HFFc6 (cell line): Measurements from ENCODE around the gene KIF24. TPM values are rescaled to one million over a fixed set of nuclear protein-coding genes. Genes with fewer than 3 reads are reported as not detected.
A peak's percentile ranks its signal among the peaks of the same experiment; 100 is the strongest.

Experiments
- DNase-seq: peaks from one replicate; pipeline ENCODE4 v3.0.0-alpha.2; 2018
- H3K27ac Mint-ChIP-seq: 2 replicates; pipeline ENCODE4 v1.8.0; 2020; ENCODE audit warnings: mild to moderate bottlenecking, mixed read lengths
- H3K27me3 Mint-ChIP-seq: 2 replicates; pipeline ENCODE4 v1.8.0; 2021; ENCODE audit warnings: mild to moderate bottlenecking, moderate library complexity, mixed read lengths; ENCODE audit not compliant: insufficient read depth
- H3K36me3 Mint-ChIP-seq: 2 replicates; pipeline ENCODE4 v1.8.0; 2021; ENCODE audit warnings: low read depth, mixed read lengths
- H3K4me1 Mint-ChIP-seq: 2 replicates; pipeline ENCODE4 v1.8.0; 2020; ENCODE audit warnings: low read depth, mixed read lengths
- H3K4me3 Mint-ChIP-seq: 2 replicates; pipeline ENCODE4 v1.8.0; 2020; ENCODE audit warnings: mild to moderate bottlenecking, moderate library complexity, mixed read lengths
- H3K9me3 Mint-ChIP-seq: 2 replicates; pipeline ENCODE4 v1.8.0; 2020; ENCODE audit warnings: mild to moderate bottlenecking, mixed read lengths
- total RNA-seq, 6 experiments: library from RNA; stranded (reverse); fragmentation: NEBNext Ultra II Directional; extraction: Animal tissue kit (Norgen Biotek cat#: 25700); gene quantifications; 2 replicates in 1 of 6; 3 replicates in 5 of 6; pipeline ENCODE4 v1.2.3, GENCODE V29; 2021
- TF ChIP-seq, protein P1 (sequence below): fragments of 200-600 bp; sonication (generic); IDR thresholded peaks from 2 replicates; pipeline ENCODE4 v1.5.0; 2021; ENCODE audit warnings: antibody characterized with exemption, mild to moderate bottlenecking

Gene KIF24
- total RNA-seq, 6 experiments from 2014 or later = 1.4 to 3.2 (median 2.8) TPM

DNA sequence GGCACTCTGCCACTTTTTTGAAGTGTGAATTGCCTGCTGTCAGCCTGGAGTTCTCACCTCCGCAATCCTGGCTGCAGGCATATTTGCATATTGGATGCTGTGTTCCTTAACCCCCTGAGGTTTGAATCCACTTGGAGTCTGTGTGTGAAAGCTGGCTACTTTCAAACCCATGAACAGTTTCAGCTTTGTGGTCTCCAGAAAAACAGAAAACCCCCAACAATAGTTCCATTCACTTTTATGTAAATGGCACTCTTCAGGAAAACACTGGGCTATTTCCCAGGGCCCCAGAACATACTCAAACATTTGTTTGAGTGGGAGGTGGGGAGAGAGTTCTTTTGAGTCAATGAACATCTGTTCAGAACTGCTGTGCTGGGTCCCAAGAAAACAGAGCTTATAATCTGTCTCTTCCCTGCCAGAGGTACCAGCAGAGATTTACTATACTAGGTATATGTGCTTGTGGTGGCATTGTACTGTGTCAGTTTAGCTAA, 5.3 kb upstream of the KIF24 start:
- H3K4me3 Mint-ChIP-seq = no peak overlapping the region

DNA sequence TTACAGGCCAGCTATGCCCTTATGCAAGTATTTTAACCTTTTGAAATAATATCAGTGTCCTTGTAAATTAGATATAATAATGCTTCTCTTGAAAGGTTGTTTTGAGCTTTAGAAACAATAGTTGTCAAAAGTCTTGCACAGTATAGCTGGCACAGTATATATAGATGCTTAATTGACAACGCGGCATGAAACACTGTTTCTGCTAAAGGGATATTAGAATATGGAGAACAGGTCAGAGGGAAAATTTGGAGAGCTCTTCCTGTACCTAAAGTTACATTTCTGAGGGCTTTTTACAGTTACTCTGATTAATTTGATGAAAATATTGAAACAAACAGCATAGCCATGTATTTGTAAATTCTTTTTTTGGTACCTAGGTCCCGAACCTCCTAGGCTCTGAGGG, 4.8 kb upstream of the KIF24 start:
- H3K27ac Mint-ChIP-seq = no peak overlapping the region

More for the DNA sequence above, 5.3 kb upstream of the KIF24 start:
- no peak for DNase-seq
- H3K27ac Mint-ChIP-seq = no peak overlapping the region; the same call in 1 of the 2 replicates
- H3K27me3 Mint-ChIP-seq = peaks cover 4% of the 10 kb centered on the region
- TF ChIP-seq, protein P1, sequence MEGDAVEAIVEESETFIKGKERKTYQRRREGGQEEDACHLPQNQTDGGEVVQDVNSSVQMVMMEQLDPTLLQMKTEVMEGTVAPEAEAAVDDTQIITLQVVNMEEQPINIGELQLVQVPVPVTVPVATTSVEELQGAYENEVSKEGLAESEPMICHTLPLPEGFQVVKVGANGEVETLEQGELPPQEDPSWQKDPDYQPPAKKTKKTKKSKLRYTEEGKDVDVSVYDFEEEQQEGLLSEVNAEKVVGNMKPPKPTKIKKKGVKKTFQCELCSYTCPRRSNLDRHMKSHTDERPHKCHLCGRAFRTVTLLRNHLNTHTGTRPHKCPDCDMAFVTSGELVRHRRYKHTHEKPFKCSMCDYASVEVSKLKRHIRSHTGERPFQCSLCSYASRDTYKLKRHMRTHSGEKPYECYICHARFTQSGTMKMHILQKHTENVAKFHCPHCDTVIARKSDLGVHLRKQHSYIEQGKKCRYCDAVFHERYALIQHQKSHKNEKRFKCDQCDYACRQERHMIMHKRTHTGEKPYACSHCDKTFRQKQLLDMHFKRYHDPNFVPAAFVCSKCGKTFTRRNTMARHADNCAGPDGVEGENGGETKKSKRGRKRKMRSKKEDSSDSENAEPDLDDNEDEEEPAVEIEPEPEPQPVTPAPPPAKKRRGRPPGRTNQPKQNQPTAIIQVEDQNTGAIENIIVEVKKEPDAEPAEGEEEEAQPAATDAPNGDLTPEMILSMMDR = no peak
- peaks cover 27% of the 10 kb centered on the region for H3K4me1 Mint-ChIP-seq
- peaks cover 11% of the 10 kb centered on the region for H3K36me3 Mint-ChIP-seq
- no peaks in the 10 kb centered on the region for H3K9me3 Mint-ChIP-seq

GRCh38 chr9:34332076-34332964, 3.3 kb upstream of the KIF24 start:
- peak; percentile 38 for DNase-seq
- Mint-ChIP-seq H3K27ac (no peak overlapping the region), H3K4me1 (peaks cover 38% of the 10 kb centered on the region), H3K4me3 (no peak overlapping the region), H3K36me3 (peaks cover 5% of the 10 kb centered on the region; the same call in 1 of the 2 replicates), H3K27me3 (peaks cover 4% of the 10 kb centered on the region), H3K9me3 (no peaks in the 10 kb centered on the region)
- TF ChIP-seq, protein P1 = peak; percentile 67; the same call in 1 of the 2 replicates

More for the DNA sequence above, 4.8 kb upstream of the KIF24 start:
- TF ChIP-seq, protein P1 = no peak
- Mint-ChIP-seq H3K27me3 (peaks cover 4% of the 10 kb centered on the region), H3K4me3 (no peak overlapping the region), H3K9me3 (no peaks in the 10 kb centered on the region), H3K4me1 (peaks cover 27% of the 10 kb centered on the region), H3K36me3 (peaks cover 10% of the 10 kb centered on the region)
- no peak for DNase-seq

GRCh38 chr9:34331196-34331595, 2.1 kb upstream of the KIF24 start:
- Mint-ChIP-seq H3K27me3 (peaks cover 4% of the 10 kb centered on the region), H3K9me3 (no peaks in the 10 kb centered on the region), H3K27ac (no peak overlapping the region), H3K4me1 (peaks cover 49% of the 10 kb centered on the region), H3K36me3 (peaks cover 5% of the 10 kb centered on the region; the same call in 1 of the 2 replicates), H3K4me3 (no peak overlapping the region)
- TF ChIP-seq, protein P1 = no peak
- DNase-seq = no peak

DNA sequence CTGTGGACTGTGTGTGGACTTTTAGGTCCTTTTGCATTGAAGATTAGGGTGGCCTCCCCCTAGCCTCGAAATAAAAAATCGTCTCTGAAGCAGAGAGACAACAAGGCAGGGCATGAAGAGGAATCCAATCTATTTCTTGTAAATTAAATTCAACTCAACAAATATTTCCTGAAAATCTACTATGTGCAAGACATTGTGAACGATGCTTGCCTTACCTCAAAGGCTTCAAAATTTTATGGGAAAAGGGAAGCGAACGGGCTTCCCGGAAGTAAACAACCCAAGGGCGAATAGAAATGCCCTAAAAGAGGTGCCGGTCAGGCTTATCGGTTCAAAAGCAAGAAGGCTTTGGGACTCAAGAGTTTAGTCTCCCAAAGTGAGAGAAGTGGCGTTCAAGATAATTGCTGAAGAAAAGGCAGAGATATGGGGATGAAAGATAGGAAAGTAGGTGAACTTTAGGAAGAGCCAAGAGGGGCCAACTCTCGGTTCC, 525 bp downstream of the KIF24 start:
- Mint-ChIP-seq H3K27me3 (peaks cover 4% of the 10 kb centered on the region), H3K9me3 (no peaks in the 10 kb centered on the region), H3K4me3 (peak overlapping the region; percentile 99), H3K36me3 (peaks cover 5% of the 10 kb centered on the region; the same call in 1 of the 2 replicates), H3K27ac (peak overlapping the region; percentile 99), H3K4me1 (peaks cover 68% of the 10 kb centered on the region)
- TF ChIP-seq, protein P1 = no peak
- no peak for DNase-seq
